Middle frontal gyrus (tissue), 1 donor: ENCODE data around the gene KANSL3.
"Not testable (repeated sequence)": the region's sequence is repeated elsewhere in the genome, so short reads cannot be mapped to it uniquely, and the experiment has no call there.

Experiments
- DNase-seq: peaks from one replicate; pipeline ENCODE4 v3.0.0-alpha.2; 2015; ENCODE audit warnings: low spot score; ENCODE audit errors: extremely low spot score

The KANSL3 gene

DNA sequence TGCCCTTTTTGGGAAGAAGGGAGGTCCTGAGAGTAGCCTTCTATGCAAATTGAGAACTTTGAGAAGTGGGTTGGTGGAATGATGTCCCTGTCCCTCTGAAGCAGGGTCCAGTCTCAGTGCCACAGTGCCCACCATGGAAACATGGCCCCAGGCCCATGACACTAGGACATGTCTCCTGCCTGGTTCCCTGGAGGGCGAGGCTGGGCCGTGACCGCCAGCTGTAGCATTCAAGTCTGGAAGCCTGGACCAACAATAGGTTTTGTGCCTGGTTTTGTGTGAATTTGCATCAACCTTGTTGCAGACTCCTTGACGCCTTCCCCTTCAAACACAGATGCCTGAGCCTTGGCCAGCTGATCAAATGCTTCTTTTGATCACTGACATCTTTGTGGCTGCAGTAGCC, 74.1 kb downstream of the KANSL3 start:
- DNase-seq: no peak

DNA sequence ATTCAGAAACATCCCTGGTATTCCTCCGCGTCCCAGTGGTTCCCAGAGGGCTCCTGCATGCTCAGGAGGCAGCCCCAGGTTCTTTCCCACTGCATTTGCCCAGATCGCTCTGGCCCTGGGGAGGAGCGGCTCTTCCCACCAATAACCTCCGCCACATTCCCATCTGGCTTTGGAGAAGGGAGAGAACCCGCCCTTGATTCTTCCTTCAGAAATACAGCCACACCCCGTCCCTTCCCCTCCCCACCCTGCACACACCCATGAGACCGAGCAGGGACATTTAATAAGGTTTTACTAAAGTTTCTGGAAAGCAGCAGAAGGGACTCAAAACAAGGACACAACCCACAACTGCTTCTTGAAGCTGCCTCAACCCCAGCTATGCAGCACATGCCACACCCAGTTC, 79.6 kb downstream of the KANSL3 start:
- DNase-seq: no peak

DNA sequence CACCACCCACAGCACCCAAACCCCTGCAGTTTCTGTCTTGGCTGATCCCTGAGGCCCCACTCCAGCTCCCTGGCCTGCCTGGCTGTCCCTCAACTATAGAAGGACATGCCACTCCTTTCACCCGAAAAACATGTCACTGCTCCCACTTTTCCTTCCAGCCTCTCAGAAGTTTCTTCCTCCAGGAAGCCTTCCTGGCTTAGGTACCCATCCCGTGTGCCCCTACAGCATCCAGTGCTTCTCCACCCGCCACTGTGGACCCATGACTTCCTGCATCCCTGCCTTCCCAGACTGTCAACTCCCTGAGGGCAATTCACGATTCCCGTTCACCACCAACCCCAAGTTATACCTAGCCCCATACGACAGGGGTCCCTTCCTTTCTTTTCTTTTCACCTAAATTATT, 80.1 kb downstream of the KANSL3 start:
- no peak for DNase-seq

DNA sequence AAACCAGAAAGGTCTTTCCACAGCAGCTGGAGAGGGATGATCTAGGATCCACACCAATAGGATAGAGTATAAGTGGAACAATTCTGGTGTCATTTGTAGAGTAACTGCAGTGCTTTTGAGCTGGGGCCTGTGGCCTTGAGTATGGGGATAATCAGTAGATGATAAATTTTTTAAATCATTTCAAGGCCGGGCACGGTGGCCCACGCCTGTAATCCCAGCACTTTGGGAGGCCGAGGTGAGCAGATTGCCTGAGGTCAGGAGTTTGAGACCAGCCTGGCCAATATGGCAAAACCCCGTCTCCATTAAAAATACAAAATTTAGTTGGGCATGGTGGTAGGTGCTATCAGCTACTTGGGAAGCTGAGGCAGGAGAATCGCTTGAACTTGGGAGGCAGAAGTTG, 80.7 kb downstream of the KANSL3 start:
- DNase-seq: not testable (repeated sequence)

DNA sequence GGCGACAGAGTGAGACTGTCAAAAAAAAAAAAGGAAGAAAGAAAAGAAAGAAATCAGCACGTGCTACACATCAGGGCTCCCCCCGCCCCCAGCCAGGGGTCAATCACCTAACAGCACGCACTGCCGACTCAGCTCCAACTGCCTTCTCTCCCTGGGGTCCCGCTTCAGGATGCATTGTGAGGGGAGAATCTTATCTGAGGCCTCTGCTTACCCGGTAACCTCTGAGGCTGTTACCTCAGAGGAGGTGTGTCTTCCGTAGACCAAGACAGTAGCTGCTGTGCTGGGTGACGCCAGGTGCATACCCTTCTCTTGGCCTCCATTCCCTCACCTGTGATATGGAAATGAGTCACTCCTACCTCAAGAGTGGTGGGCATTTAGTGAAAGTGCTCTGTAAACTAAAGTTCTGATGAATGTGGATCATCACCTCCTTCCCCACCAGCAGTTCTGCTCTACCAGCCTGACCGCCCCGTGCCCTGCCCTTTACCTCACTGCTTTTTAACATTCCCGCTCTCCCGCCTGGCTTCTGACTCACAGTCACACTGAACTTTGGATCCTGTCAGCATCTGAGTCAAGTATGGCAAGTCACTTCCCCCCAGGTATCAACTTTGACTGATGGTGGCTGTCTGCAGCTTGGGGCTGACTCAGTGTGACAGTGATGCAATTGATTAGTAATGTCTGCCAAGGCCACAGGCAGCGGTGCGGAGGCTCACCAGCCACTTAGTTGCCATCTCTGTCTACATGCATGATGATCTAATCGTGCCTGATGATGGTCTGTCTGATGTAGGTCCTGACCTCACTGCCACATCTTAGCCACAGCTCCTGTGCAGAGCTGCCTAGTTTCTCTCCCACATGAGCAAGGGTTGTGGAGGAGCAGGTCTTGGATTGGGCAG, 81.4 kb downstream of the KANSL3 start:
- no peak for DNase-seq

DNA sequence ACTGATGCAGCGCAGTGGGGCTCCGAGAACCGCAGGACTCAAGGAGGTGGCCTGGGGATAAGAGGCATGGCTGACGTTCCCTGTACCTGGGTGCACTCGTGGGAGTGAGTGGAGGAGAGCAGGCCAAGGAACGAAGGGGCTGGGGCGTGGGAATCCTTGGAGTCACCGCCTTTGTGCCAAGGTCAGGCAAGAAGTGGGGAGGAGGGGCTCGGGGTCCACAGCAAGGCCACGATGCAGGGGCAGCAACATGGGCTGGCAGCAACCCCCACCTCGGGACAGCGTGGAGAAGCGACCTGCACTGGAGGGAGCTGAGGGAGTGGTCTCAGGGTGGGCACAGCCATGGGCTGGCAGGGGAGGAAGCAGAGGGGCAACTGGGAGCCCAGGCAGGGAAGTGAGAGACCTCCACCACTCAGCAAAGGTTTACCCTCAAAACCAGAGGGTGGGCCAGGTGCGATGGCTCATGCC, 82.9 kb downstream of the KANSL3 start:
- DNase-seq: no peak

DNA sequence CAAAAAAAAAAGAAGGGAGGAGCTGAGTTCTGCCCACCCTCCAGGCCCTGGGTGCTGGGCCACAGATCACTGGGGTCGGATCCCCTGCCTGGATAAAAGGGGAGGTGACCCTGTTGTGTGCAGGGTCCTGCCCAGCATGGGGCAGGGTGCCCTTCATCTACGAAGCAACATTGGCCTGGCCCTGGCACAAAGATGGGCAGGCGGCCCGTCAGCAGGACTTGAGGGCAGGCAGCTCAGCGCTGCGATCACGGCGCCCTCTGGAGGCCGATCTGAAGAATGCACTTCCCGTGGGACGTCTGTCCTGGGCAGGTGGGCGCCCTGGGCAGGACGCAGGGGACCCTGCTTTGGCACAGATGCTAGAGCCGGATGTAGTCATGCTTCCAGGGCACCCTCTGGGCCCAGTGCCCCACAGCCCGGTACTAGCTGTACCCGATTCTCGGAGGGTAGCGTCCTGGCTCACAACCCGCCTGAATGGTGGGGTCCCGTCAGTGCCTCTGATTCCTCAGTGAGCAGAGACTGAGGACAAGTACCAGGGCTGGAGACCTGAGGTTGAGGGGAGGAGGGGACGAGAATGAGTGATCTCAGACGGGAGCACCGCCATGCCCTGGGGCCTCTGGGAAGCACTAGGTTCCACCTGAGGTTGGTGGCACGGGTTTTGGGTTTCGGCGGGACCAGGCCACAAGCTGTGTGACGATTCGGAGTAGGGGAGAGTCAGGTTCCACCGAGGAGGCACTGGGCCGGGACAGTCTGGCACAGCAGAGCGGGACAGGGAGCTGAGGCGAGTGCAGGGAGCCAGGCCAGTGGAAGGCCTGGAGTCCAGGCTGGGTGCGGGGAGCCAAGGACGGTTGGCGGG, 83.6 kb downstream of the KANSL3 start:
- peak; percentile 16 for DNase-seq

DNA sequence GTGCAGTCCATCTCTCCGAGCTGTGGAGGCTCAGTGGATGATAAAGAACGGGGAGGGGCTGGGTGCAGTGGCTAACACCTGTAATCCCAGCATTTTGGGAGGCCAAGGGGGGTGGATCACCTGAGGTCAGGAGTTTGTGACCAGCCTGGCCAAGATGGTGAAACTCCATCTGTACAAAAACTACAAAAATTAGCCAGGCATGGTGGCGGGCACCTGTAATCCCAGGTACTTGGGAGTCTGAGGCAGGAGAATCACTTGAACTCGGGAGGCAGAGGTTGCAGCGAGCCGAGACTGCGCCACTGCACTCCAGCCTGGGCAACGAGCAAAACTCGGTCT, 84.2 kb downstream of the KANSL3 start:
- not testable (repeated sequence) for DNase-seq

DNA sequence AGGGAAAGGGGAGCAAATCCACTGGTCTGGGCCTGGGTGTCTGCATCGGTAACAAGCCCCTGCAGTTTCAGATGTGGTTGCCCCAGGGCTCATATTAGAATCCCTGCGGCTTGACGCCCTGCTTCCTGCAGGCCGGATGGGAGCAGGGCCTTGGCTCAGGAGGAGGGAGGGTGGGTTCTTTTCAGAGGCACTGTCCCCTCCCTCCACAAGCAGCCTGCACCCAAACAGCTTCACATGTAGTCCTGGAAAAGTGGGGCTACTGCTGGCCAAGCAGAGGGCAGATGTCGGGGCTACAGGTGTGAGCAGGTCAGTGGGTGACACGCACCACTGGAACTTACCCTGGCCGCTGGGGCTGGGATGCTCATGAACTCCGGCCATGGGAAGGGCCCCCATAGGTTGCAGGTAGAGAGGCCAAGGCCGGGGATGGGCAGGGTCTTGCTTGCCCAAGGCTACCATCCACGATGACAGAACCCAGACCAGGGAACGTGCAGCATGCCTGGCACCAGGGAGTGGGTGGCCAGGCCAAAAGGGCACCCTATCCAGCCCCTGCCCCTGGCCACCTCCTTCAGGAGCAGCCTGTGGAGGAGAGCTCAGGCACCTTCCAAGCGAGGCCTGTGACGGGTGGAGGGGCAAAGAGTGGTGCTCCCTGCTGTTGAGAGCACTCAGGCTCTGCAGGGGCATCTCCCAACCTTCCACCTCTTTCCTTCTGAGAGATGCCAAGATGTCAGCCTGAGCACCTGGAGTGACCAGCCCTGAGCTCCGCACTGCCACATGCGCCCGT, 84.7 kb downstream of the KANSL3 start:
- DNase-seq: no peak

DNA sequence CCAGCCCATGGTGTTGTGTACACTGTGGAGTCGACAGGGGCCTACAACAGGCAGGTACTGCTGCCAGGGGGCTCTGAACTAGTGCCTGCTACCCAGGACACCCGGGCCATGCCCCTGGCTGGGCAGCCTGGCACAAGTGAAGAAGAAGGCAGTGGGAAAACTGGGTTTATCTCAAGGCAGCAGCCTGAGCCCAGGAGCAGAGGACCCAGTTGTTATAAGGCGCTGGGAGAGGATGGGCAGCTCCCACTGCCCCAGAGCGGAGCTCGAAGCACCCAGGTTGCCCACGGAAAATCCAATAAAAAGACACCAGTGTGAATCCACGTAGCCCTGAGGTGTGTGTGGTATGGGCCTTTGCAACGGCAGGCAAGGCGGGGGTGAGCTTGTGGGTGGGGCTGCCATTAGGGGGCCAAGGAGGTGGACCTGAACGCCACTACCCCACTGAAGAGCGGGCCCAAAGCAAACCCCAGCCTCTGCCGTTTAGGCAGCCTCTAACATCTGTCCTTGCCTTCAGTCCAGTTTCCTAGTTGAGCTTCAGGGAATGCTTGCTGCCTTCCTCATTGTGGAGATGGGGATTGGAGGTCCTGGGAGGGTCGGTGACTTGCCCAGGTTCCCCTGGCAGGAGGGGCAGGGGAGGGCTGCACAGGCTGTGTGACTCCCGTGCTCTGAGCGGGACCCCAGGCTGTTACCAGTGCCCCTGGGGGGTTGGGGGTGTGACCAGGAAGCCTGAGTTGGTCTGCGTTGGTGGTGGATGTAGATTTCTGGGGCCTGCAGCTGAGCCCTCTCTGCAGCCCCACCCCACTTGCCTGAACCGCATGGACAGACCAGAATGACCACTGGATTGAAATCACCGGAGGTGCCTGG, 85.6 kb downstream of the KANSL3 start:
- DNase-seq: no peak

DNA sequence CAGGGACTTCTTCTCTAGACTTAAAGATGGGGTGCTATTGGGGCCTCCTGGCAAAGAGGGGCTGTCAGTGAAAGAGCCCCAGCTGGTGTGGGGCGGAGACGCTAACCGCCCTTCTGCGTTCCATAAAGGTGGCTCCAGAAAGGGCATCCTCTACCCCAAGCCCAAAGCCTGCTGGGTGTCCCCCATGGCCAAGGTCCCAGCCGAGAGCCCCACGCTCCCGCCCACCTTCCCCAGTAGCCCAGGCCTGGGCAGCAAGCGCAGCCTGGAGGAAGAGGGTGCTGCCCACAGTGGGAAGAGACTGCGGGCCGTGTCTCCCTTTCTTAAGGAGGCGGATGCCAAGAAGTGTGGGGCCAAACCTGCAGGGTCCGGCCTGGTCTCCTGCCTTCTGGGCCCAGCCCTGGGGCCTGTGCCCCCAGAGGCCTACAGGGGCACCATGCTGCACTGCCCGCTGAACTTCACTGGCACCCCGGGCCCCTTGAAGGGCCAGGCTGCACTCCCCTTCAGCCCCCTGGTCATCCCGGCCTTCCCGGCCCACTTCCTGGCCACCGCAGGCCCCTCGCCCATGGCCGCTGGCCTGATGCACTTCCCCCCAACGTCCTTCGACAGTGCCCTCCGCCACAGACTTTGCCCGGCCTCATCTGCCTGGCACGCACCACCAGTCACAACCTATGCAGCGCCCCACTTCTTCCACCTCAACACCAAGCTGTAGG, 86.4 kb downstream of the KANSL3 start:
- DNase-seq: no peak

DNA sequence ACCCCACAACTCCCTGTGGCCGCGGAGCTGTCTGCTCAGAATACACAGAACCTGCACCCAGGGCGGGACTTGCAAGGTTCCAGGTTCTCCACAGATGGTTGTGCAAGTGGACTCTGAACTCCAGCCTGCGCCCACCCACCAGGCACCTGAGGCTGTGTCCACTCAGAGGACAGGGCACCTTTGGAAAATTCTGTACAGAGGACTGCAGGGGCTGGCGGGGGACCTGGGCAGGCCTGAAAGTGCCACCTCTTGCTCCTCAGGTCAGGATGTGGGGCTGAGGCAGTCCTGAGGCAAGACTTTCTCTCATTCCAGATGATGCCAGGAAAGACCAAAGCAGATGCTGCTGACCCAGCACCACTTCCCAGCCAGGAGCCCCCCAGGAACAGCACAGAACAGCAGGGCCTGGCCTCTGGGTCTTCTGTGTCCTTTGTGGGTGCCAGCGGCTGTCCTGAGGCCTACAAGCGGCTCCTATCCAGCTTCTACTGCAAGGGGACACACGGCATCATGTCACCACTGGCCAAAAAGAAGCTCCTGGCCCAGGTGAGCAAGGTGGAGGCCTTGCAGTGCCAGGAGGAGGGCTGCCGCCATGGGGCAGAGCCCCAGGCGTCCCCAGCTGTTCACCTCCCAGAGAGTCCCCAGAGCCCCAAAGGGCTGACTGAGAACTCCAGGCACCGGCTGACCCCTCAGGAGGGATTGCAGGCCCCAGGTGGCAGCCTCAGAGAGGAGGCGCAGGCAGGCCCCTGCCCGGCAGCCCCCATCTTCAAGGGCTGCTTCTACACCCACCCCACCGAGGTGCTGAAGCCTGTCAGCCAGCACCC, 87.1 kb downstream of the KANSL3 start:
- DNase-seq: no peak

DNA sequence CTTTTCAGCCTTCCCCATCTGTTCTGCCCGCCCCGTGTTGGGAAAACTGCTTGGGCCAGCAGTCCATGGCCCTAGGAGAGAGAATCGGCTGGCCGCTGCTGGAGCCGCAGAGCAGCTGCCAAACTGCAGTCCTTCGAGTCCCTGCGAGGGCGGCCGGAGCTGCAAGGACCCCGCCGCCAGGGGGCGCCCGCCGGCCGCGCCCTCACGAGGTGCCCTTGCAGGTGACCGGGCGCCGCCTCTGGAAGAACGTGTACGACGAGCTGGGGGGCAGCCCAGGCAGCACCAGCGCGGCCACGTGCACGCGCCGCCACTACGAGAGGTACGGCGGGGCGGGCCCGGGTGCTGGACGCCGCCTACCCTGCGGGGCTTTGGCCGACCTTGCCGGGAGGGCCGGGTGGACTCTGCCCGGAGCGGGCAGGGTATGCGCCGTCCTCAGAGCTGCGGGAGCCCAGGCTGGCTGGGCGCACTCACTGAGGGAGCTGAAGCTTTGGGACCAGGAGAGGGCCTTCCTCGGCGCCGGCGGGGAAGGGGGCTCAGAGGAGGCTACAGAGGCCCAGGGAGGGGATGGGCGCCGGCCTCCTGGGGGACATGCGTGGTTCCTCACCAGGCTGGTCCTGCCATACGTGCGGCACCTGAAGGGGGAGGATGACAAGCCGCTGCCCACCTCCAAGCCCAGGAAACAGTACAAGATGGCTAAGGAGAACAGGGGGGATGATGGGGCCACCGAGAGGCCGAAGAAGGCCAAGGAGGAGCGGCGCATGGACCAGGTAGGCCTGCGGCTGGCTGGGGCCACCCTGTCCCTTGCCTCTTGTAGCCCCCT, 87.9 kb downstream of the KANSL3 start:
- DNase-seq: no peak

DNA sequence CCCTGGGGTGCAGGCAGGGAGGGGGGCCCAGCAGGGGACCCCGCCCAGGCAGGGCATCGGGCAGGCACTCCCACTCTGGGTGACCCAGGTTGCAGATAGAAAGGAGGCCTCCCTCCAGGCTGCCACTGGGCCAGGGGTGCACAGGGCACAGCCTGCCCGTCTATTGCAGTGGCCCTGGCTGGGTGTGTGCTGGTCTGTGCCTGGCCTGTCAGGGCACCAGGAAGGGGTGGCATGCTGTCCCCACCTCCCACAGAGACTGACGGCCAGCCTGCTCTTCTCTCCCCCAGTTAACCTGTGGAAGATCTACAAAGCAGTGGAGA, 88.7 kb downstream of the KANSL3 start:
- no peak for DNase-seq

DNA sequence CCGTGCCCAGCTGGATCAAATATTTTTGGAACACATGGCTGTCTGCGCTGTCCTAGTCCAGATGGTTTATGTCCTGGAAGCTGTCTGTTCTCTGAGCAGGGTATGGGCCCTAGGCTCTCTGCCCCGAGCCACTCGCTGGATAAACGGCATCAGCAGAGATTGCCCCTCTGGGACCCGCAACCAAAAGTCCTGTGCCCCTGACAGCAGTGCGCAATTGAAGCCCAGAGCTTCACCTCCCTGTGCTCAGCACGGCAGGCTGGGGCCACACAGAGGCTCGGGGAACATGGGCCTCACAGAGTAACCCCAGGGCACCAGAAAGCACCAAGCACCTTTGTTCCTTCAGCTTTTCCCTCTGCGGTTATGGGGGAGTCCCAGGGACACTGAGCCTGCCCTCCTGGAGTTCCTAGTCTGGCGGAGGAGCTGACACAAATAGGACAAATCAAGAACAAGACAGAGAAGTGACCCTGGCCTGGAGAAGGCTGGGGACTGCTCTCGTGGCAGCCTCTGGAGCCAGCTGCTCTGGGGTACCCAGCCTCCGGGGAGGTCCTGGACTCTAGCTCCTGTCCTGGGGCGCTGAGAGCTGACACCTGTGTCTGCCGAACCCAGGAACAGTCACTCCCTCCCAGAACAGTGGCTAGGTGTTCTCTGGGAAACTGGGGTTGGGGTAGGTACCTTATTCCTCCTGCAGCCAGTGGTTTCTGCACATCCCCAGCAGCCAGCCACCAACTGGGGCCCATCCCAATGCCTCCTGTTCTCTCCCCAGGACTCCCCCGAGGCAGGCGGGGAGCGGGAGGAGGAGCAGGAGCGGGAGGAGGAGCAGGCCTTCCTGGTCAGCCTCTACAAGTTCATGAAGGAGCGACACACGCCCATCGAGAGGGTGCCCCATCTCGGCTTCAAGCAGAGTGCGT, 89.3 kb downstream of the KANSL3 start:
- no peak for DNase-seq

DNA sequence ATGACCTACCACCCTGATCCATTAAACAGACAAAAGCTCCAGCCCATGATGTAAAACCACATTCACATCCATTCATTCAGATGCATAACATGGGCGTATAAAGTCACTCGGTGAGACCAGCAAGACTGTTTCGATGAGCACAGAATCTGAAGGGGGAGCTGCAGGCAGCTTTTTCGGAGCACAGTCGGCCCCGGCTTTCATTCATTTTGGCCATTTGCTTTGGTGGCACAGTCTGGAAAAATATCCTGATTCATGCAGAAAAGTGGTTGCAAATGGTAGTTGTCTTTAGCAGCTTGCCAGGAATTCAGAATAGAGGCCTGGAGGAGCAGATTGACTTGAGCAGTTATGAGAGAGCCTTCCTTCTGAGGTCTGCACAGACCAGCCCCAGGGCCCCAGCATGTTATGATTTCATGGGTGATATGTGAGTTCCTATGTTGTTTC, 90.4 kb downstream of the KANSL3 start:
- no peak for DNase-seq

DNA sequence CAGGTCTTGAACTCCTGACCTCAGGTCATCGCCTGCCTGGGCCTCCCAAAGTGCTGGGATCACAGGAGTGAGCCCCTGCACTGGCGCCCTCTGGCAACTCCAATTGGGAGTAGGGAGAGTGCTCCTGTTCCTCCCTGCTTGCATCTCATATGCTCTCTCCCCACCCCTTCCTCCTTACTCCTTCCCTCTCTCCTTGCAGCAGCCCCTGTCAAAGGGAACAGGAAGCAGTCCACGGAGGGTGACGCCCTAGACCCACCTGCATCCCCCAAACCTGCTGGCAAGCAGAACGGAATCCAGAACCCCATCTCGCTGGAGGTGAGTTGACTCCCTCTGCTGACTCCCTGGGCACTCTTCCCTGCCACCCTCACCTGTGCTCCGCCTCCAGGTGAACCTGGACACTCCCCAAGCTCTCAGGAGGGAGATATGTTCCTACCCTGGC, 90.9 kb downstream of the KANSL3 start:
- no peak for DNase-seq
